B cell (primary cell): ENCODE data around the gene DDX54. TPM values are rescaled to one million over a fixed set of nuclear protein-coding genes. Genes with fewer than 3 reads are reported as not detected.

Experiments used
- ATAC-seq: fragments of 200-7000 bp; cut with Tn5 transposase; one replicate; pipeline ENCODE4 v1.10.0; 2021; ENCODE audit warnings: low read depth, mild to moderate bottlenecking, moderate number of reproducible peaks, moderate library complexity
- CTCF ChIA-PET: fragments of 350-600 bp; sonication (Branson Sonifier 250); formaldehyde crosslinking; loops from one replicate; lab custom pipeline; 2021; ENCODE audit warnings: antibody characterized with exemption, inconsistent platforms; lab: Charles Lee
- POLR2A ChIA-PET: fragments of 350-600 bp; sonication (Branson Sonifier 250); formaldehyde crosslinking; loops from one replicate; lab custom pipeline; 2021; ENCODE audit warnings: antibody characterized with exemption; lab: Charles Lee
- DNase-seq: peaks from one replicate; pipeline ENCODE4 v3.0.0; 2013
- H2AFZ ChIP-seq: 2 replicates; pipeline ENCODE4 v1.6.1; 2012; ENCODE audit warnings: mild to moderate bottlenecking, low read depth, low read length; ENCODE audit not compliant: insufficient read depth, poor library complexity, severe bottlenecking
- H3K27ac ChIP-seq, 2 donors: 1 replicate in 1 of 2; 2 replicates in 1 of 2; pipeline ENCODE4 v1.5.1; 2012 to 2013; ENCODE audit warnings: low read length in 2 of 2, mild to moderate bottlenecking in 2 of 2, moderate library complexity in 1 of 2
- H3K27me3 ChIP-seq, 4 experiments: fragments of 200-600 bp in 1 of 4; sonication (generic) in 1 of 4; replicated peaks in 1 of 4; 1 replicate in 2 of 4; 2 replicates in 2 of 4; pipeline versions ENCODE4 v1.6.1 to v1.7.0; 2013 to 2016; ENCODE audit warnings: low read length in 3 of 4, mild to moderate bottlenecking in 2 of 4, mixed read lengths in 1 of 4, moderate library complexity in 1 of 4; ENCODE audit not compliant: insufficient read depth in 4 of 4, control insufficient read depth in 3 of 4; ENCODE audit errors: control extremely low read depth in 1 of 4
- H3K36me3 ChIP-seq, 2 experiments: replicated peaks in 1 of 2; 1 replicate in 1 of 2; 2 replicates in 1 of 2; pipeline versions ENCODE4 v1.6.1 to v1.7.1; 2013; ENCODE audit warnings: low read length in 1 of 2; ENCODE audit not compliant: insufficient read depth in 2 of 2, control insufficient read depth in 1 of 2; ENCODE audit errors: control extremely low read depth in 1 of 2, extremely low read depth in 1 of 2
- H3K4me1 ChIP-seq, 2 donors: fragments of 200-600 bp in 1 of 2; sonication (generic) in 1 of 2; 1 replicate in 1 of 2; 2 replicates in 1 of 2; pipeline versions ENCODE4 v1.5.1 to v1.6.1; 2013 to 2017; ENCODE audit warnings: low read length in 2 of 2; ENCODE audit not compliant: control insufficient read depth in 2 of 2, insufficient read depth in 2 of 2
- H3K4me2 ChIP-seq: replicated peaks from 2 replicates; pipeline ENCODE3; 2012; ENCODE audit warnings: mild to moderate bottlenecking, low read depth, low read length; ENCODE audit not compliant: poor library complexity, severe bottlenecking
- H3K4me3 ChIP-seq, 5 experiments: fragments of 200-600 bp in 1 of 5; sonication (generic) in 1 of 5; 1 replicate in 3 of 5; 2 replicates in 2 of 5; pipeline versions ENCODE4 v1.5.1 to v1.7.0; 2011 to 2016; ENCODE audit warnings: low read length in 4 of 5, mild to moderate bottlenecking in 4 of 5, low read depth in 2 of 5, control low read depth in 1 of 5, moderate library complexity in 1 of 5; ENCODE audit not compliant: insufficient read depth in 1 of 5; ENCODE audit errors: control extremely low read depth in 1 of 5, extremely low read depth in 1 of 5
- H3K79me2 ChIP-seq: fragments of 200-600 bp; sonication (generic); one replicate; pipeline ENCODE4 v1.6.0; 2016; ENCODE audit warnings: low read length; ENCODE audit not compliant: control insufficient read depth, insufficient read depth
- H3K9ac ChIP-seq: fragments of 200-600 bp; sonication (generic); 2 replicates; pipeline ENCODE4 v1.6.1; 2017; ENCODE audit warnings: mild to moderate bottlenecking, low read length, moderate library complexity
- H3K9me3 ChIP-seq, 3 donors: one replicate each; pipeline versions ENCODE4 v1.6.1 to v1.7.1; 2013; ENCODE audit warnings: low read length in 2 of 3; ENCODE audit not compliant: control insufficient read depth in 2 of 3, insufficient read depth in 1 of 3; ENCODE audit errors: control extremely low read depth in 1 of 3
- H4K20me1 ChIP-seq: 2 replicates; pipeline ENCODE4 v1.6.0; 2012; ENCODE audit warnings: mild to moderate bottlenecking, low read length; ENCODE audit not compliant: insufficient read depth, control insufficient read depth, poor library complexity, severe bottlenecking
- H3K27ac Mint-ChIP-seq: one replicate; pipeline ENCODE4 v1.8.0; 2021; ENCODE audit warnings: mixed read lengths
- H3K27me3 Mint-ChIP-seq: one replicate; pipeline ENCODE4 v1.8.0; 2021; ENCODE audit warnings: mixed read lengths
- H3K4me1 Mint-ChIP-seq: one replicate; pipeline ENCODE4 v1.8.0; 2021; ENCODE audit warnings: mixed read lengths
- H3K4me3 Mint-ChIP-seq: one replicate; pipeline ENCODE4 v1.8.0; 2021; ENCODE audit warnings: mixed read lengths
- H3K9me3 Mint-ChIP-seq: one replicate; pipeline ENCODE4 v1.8.0; 2022; ENCODE audit warnings: mixed read lengths; ENCODE audit not compliant: insufficient read depth
- CTCF ChIP-seq: fragments of 200-600 bp; IDR thresholded peaks from one replicate; pipeline ENCODE4 v1.8.0; 2022; ENCODE audit warnings: antibody characterized with exemption, mild to moderate bottlenecking
- EZH2 ChIP-seq: IDR thresholded peaks from 2 replicates; pipeline ENCODE4 v1.6.1; 2012; ENCODE audit warnings: borderline replicate concordance, low read depth, mild to moderate bottlenecking, moderate library complexity, low read length; ENCODE audit not compliant: insufficient read depth, poor library complexity, severe bottlenecking
- WGBS: methylation state at CpG from one replicate; pipeline ENCODE4 v1.1.5; 2013; ENCODE audit warnings: missing lambda C conversion rate; ENCODE audit not compliant: insufficient coverage; 5-methylcytosine and 5-hydroxymethylcytosine counted together
- intact Hi-C: fragments of 100-400 bp; cut with micrococcal nuclease; formaldehyde crosslinking; loops from one replicate; pipeline ENCODE4 v1.10.0; 2022
- polyA plus RNA-seq: library from polyadenylated mRNA; depleted of rRNA; stranded (reverse); fragments of >200 nt; gene quantifications from 2 replicates; pipeline ENCODE4 v1.2.3, GENCODE V29; 2012
- total RNA-seq, 2 donors: library from RNA; stranded (reverse); fragments of 120-200 nt in 1 of 2; gene quantifications; 1 replicate in 1 of 2; 2 replicates in 1 of 2; pipeline versions ENCODE4 v1.2.3 to v1.2.4, GENCODE V29; 2013 to 2022

The DDX54 gene
- total and polyA plus RNA-seq, 2 donors (not counting 1 experiment from before 2014, with no cell fraction given): 55.4 to 101 TPM

DNA sequence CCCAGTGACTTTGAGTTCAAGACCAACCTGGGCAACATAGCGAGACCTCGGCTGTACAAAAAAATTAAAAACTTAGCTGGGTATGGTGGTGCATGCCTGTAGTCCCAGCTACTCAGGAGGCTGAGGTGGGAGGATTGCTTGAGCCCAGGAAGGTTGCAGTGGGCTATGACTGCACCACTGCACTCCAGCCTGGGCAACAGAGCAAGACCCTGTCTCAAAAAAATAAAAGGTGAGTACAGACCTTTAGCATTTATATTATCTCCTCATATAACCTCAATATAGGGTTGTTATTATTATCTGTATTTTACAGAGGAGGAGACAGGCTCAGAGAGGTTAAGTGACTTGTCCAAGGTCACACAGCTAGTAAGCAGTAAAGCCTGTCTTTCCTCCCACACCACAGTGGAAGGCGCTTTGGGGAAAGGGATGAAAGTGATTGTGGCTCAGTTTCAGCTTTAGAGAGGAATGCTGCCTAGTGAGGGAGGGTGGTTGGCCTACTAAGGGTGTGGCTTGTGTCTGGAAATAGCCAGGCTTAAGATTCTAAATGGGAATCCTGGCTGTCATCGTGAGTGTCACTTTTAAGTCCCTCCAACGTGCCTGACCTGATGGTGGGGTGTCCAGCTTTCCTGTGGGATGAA is 43.2 kb upstream of the DDX54 start:
- intact Hi-C loops: loop anchor here (1.0 kb wide), 1 partner anchor 7 kb away; the partner anchor contains the start of gene TPCN1
- no peak for TF ChIP-seq EZH2
- TF ChIP-seq CTCF: no peak
- Mint-ChIP-seq H3K4me1 (peaks cover 60% of the 10 kb centered on the region), H3K27me3 (no peaks in the 10 kb centered on the region), H3K4me3 (no peak overlapping the region), H3K27ac (peak overlapping the region; percentile 75), H3K9me3 (no peaks in the 10 kb centered on the region)
- 100% methylated on average over 1 of the region's 5 CpGs for WGBS
- ChIA-PET POLR2A (interaction anchor here (2.9 kb wide), 1 partner anchor 20 kb away, joined by 56 read pairs; no protein-coding TSS in a partner anchor), CTCF (interaction anchor here (1.3 to 7.3 kb wide), 5 partner anchors 20 to 197 kb away, joined by 3 to 96 read pairs (median 14); no protein-coding TSS in a partner anchor)
- no peak overlapping the region for H3K9ac ChIP-seq
- peak overlapping the region; percentile 76 for H3K4me2 ChIP-seq
- H3K9me3 ChIP-seq: no peaks in the 10 kb centered on the region
- no peaks in the 10 kb centered on the region for H4K20me1 ChIP-seq
- no peak overlapping the region for H2AFZ ChIP-seq
- H3K36me3 ChIP-seq: peaks cover 0 to 46% of the 10 kb centered on the region in 2 experiments
- H3K27ac ChIP-seq: peak overlapping the region; percentile 75 to 83
- DNase-seq (peak; percentile 15), ATAC-seq (no peak)
- H3K4me3 ChIP-seq: no peak overlapping the region
- peaks cover 60% of the 10 kb centered on the region for H3K79me2 ChIP-seq
- H3K27me3 ChIP-seq: no peaks in the 10 kb centered on the region
- H3K4me1 ChIP-seq: peaks cover 56 to 73% of the 10 kb centered on the region in 2 donors
